ENCODE data around the gene TIMMDC1. TPM values are rescaled to one million over a fixed set of nuclear protein-coding genes. Genes with fewer than 3 reads are reported as not detected.

The TIMMDC1 gene
- total and polyA plus RNA-seq, 10 of the 15 experiments (the other 5 are each of a cell fraction or from before 2014, with no cell fraction given): 55.9 to 146 (median 72.1) TPM

- TF ChIP-seq BCLAF1 (IDR thresholded peaks at IDR 0.05) (no peak), BCL11A (IDR thresholded peaks at IDR 0.05; ENCODE audit: low read depth, low read length) (no peak), CREB1 (IDR thresholded peaks at IDR 0.05; ENCODE audit: low read depth) (peak; percentile 50), PML (IDR thresholded peaks at IDR 0.05; ENCODE audit: low read length) (peak; percentile 88), TCF12 (IDR thresholded peaks at IDR 0.05; ENCODE audit: low read depth, low read length) (peak; percentile 60; the same call in 1 of the 2 replicates), IKZF1 (conservative IDR thresholded peaks at IDR 0.05) (peak; percentile 86), TBL1XR1 (IDR thresholded peaks at IDR 0.05; ENCODE audit: low read depth, low read length) (0 out of 2 replicates have a peak, but pooled peaks have one; percentile 46), POLR2AphosphoS5 (IDR thresholded peaks at IDR 0.05; ENCODE audit: low read length) (peak; percentile 97), NR2C1 (IDR thresholded peaks at IDR 0.05) (no peak), IRF4 (IDR thresholded peaks at IDR 0.05; ENCODE audit: low read depth, low read length) (0 out of 2 replicates have a peak, but pooled peaks have one; percentile 25), SREBF2 (IDR thresholded peaks at IDR 0.05; ENCODE audit: low read length) (no peak), MEF2A (IDR thresholded peaks at IDR 0.05; ENCODE audit: insufficient read depth, low read depth, low read length) (peak; percentile 98), NR2F1 (conservative IDR thresholded peaks at IDR 0.05) (peak; percentile 69), POLR2A (IDR thresholded peaks at IDR 0.05; ENCODE audit: low read depth, low read length) (peak; percentile 91), MLLT1 (IDR thresholded peaks at IDR 0.05) (peak; percentile 91), SREBF1 (IDR thresholded peaks at IDR 0.05; ENCODE audit: low read length) (no peak), WRNIP1 (IDR thresholded peaks at IDR 0.05; ENCODE audit: borderline replicate concordance, low read depth, low read length) (no peak), ZNF207 (IDR thresholded peaks at IDR 0.05; ENCODE audit: borderline replicate concordance) (peak; percentile 87; the same call in 1 of the 2 replicates), BMI1 (IDR thresholded peaks at IDR 0.05; ENCODE audit: borderline replicate concordance) (peak; percentile 58; the same call in 1 of the 2 replicates), STAT1 (conservative IDR thresholded peaks at IDR 0.05) (no peak; the same call in 1 of the 2 replicates), SUZ12 (IDR thresholded peaks at IDR 0.05; ENCODE audit: unreplicated experiment) (no peak), IKZF2 (IDR thresholded peaks at IDR 0.05) (peak; percentile 79 to 90; a peak in 3 of 4 replicates), BHLHE40 (IDR thresholded peaks at IDR 0.05; ENCODE audit: borderline replicate concordance in 1 of 2, low read depth in 2 of 2, low read length in 1 of 2) (peak; percentile 18 to 71; a peak in 3 of 4 replicates), ZBTB33 (IDR thresholded peaks at IDR 0.05) (no peak), RUNX3 (IDR thresholded peaks at IDR 0.05; ENCODE audit: low read length) (peak; percentile 80), NRF1 (conservative IDR thresholded peaks at IDR 0.05; ENCODE audit: low read depth, low read length) (no peak)
Measured at GRCh38 chr3:119562307-119562961, 64.1 kb downstream of the TIMMDC1 start (continued).

Data from GM12878 (cell line).